Caco-2 (cell line): ENCODE data around the gene SLC11A2. TPM values are rescaled to one million over a fixed set of nuclear protein-coding genes. Genes with fewer than 3 reads are reported as not detected.

Experiments used
- BruUV-seq: library from RNA; stranded (reverse); fragments of 400-500 nt; replicated peaks from 2 replicates; lab custom pipeline; 2021; lab: Mats Ljungman, UMichigan
- CTCF ChIA-PET: fragments of 300-600 bp; sonication (Branson Sonifier 250); formaldehyde crosslinking; loops from one replicate; lab custom pipeline; 2022; ENCODE audit warnings: antibody characterized with exemption; lab: Charles Lee
- POLR2A ChIA-PET: fragments of 300-600 bp; sonication (Branson Sonifier 250); formaldehyde crosslinking; loops from one replicate; lab custom pipeline; 2022; ENCODE audit warnings: antibody characterized with exemption; lab: Charles Lee
- DNase-seq, 2 experiments: peaks; one replicate each; pipeline versions ENCODE4 v3.0.0 to v3.0.0-alpha.2; 2020 to 2022
- H3K27me3 ChIP-seq: replicated peaks from 2 replicates; pipeline ENCODE4 v1.6.0; 2011; ENCODE audit warnings: low read length; ENCODE audit not compliant: control insufficient read depth, insufficient read depth
- H3K36me3 ChIP-seq: 2 replicates; pipeline ENCODE4 v1.5.1; 2011; ENCODE audit warnings: low read length; ENCODE audit not compliant: control insufficient read depth, insufficient read depth
- H3K4me1 ChIP-seq: fragments of 250-450 bp; sonication (Bioruptor Pico); 2 replicates; pipeline ENCODE4 v1.5.1; 2020; ENCODE audit warnings: mild to moderate bottlenecking
- H3K4me3 ChIP-seq: 2 replicates; pipeline ENCODE4 v1.5.1; 2011; ENCODE audit warnings: low read depth, mild to moderate bottlenecking, control low read depth, low read length
- H3K9me3 ChIP-seq: fragments of 250-450 bp; sonication (Bioruptor Pico); 2 replicates; pipeline ENCODE4 v1.5.1; 2020; ENCODE audit warnings: mild to moderate bottlenecking, moderate library complexity
- H3K27ac Mint-ChIP-seq: one replicate; pipeline ENCODE4 v1.8.0; 2022; ENCODE audit warnings: mixed read lengths; ENCODE audit not compliant: unreplicated experiment
- H3K27me3 Mint-ChIP-seq: one replicate; pipeline ENCODE4 v1.8.0; 2022; ENCODE audit warnings: mixed read lengths; ENCODE audit not compliant: insufficient read depth, unreplicated experiment
- H3K36me3 Mint-ChIP-seq: one replicate; pipeline ENCODE4 v1.8.0; 2022; ENCODE audit warnings: mild to moderate bottlenecking, mixed read lengths; ENCODE audit not compliant: insufficient read depth, unreplicated experiment
- H3K4me1 Mint-ChIP-seq: one replicate; pipeline ENCODE4 v1.8.0; 2022; ENCODE audit warnings: low read depth, mixed read lengths; ENCODE audit not compliant: unreplicated experiment
- H3K4me3 Mint-ChIP-seq: one replicate; pipeline ENCODE4 v1.8.0; 2022; ENCODE audit warnings: mild to moderate bottlenecking, moderate library complexity, mixed read lengths; ENCODE audit not compliant: unreplicated experiment
- H3K9me3 Mint-ChIP-seq: one replicate; pipeline ENCODE4 v1.8.0; 2022; ENCODE audit warnings: mixed read lengths; ENCODE audit not compliant: unreplicated experiment
- intact Hi-C: fragments of 100-400 bp; cut with micrococcal nuclease; formaldehyde crosslinking; loops from one replicate; pipeline ENCODE4 v1.10.0; 2022; ENCODE audit not compliant: unreplicated experiment
- total RNA-seq: library from RNA; stranded (reverse); gene quantifications from 2 replicates; pipeline ENCODE4 v1.2.3, GENCODE V29; 2022
- TF ChIP-seq, protein P1 (sequence below), 2 experiments: fragments of 200-600 bp in 1 of 2; IDR thresholded peaks; 1 replicate in 1 of 2; 2 replicates in 1 of 2; pipeline versions ENCODE4 v1.5.1 to v1.8.0; 2011 to 2022; ENCODE audit warnings: antibody characterized with exemption in 1 of 2, control low read depth in 1 of 2, inconsistent platforms in 1 of 2, low read depth in 1 of 2, low read length in 1 of 2, mild to moderate bottlenecking in 1 of 2, moderate library complexity in 1 of 2; ENCODE audit not compliant: insufficient read depth in 1 of 2, severe bottlenecking in 1 of 2, unreplicated experiment in 1 of 2

SLC11A2 gene
- total RNA-seq, 1 experiment from 2014 or later, result 115 TPM

- Histone ChIP-seq H3K36me3 (peaks cover 4% of the 10 kb centered on the region; the same call in 1 of the 2 replicates), H3K4me1 (peaks cover 26% of the 10 kb centered on the region), H3K9me3 (peaks cover 13% of the 10 kb centered on the region), H3K4me3 (no peak overlapping the region), H3K27me3 (no peaks in the 10 kb centered on the region)
- H3K27ac Mint-ChIP-seq, result no peak overlapping the region
- ChIA-PET CTCF (interaction anchor here (0.9 to 3.1 kb wide), 2 partner anchors 19 to 23 kb away, joined by 3 to 31 read pairs; partner anchors contain the start of gene SLC11A2), POLR2A (no interaction called here)
- H3K4me1 Mint-ChIP-seq, result peaks cover 23% of the 10 kb centered on the region
- H3K9me3 Mint-ChIP-seq, result no peaks in the 10 kb centered on the region
- no TSS peak for BruUV-seq
- peaks cover 84% of the 10 kb centered on the region for H3K36me3 Mint-ChIP-seq
- H3K27me3 Mint-ChIP-seq, result no peaks in the 10 kb centered on the region
- no peak overlapping the region for H3K4me3 Mint-ChIP-seq
- TF ChIP-seq, protein P1, sequence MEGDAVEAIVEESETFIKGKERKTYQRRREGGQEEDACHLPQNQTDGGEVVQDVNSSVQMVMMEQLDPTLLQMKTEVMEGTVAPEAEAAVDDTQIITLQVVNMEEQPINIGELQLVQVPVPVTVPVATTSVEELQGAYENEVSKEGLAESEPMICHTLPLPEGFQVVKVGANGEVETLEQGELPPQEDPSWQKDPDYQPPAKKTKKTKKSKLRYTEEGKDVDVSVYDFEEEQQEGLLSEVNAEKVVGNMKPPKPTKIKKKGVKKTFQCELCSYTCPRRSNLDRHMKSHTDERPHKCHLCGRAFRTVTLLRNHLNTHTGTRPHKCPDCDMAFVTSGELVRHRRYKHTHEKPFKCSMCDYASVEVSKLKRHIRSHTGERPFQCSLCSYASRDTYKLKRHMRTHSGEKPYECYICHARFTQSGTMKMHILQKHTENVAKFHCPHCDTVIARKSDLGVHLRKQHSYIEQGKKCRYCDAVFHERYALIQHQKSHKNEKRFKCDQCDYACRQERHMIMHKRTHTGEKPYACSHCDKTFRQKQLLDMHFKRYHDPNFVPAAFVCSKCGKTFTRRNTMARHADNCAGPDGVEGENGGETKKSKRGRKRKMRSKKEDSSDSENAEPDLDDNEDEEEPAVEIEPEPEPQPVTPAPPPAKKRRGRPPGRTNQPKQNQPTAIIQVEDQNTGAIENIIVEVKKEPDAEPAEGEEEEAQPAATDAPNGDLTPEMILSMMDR (IDR thresholded peaks at IDR 0.05; ENCODE audit: insufficient read depth in 1 of 2, low read depth in 1 of 2, low read length in 1 of 2, severe bottlenecking in 1 of 2, unreplicated experiment in 1 of 2), result no peak
- no peak for DNase-seq
- intact Hi-C loops, result no loop called here
Observed at GRCh38 chr12:51004504-51004903, 21.7 kb downstream of the SLC11A2 start.

DNA sequence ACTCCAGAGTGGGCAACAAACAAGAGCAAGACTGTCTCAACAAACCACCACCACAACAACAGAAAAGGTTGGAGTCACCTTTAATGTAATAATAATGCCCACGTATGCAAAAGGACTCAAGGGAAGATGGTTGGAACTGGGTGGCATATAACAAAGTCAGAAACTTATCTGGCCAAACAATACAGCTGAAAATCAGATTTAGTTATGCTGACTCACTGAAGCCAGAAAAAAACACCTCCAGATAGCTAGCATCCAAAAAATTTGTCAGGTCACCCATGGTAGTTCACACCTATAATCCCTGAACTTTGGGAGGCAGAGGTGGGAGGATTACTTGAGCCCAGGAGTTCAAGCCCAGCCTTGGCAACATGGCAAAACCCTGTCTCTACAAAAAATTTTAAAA is 24.4 kb downstream of the SLC11A2 start:
- Histone ChIP-seq H3K36me3 (peaks cover 2% of the 10 kb centered on the region; the same call in 1 of the 2 replicates), H3K9me3 (peaks cover 5% of the 10 kb centered on the region), H3K27me3 (no peaks in the 10 kb centered on the region), H3K4me3 (no peak overlapping the region), H3K4me1 (peaks cover 26% of the 10 kb centered on the region)
- ChIA-PET POLR2A (interaction anchor here (0.6 kb wide), 1 partner anchor 71 kb away, joined by 16 read pairs; no protein-coding TSS in a partner anchor), CTCF (interaction anchor here (1.8 kb wide), 1 partner anchor 26 kb away, joined by 4 read pairs; no protein-coding TSS in a partner anchor)
- Mint-ChIP-seq H3K27ac (no peak overlapping the region), H3K4me1 (peaks cover 23% of the 10 kb centered on the region), H3K9me3 (no peaks in the 10 kb centered on the region), H3K4me3 (no peak overlapping the region), H3K27me3 (no peaks in the 10 kb centered on the region), H3K36me3 (peaks cover 76% of the 10 kb centered on the region)
- TF ChIP-seq, protein P1 (IDR thresholded peaks at IDR 0.05; ENCODE audit: insufficient read depth in 1 of 2, low read depth in 1 of 2, low read length in 1 of 2, severe bottlenecking in 1 of 2, unreplicated experiment in 1 of 2), result no peak
- DNase-seq, result no peak
- BruUV-seq, result no TSS peak
- intact Hi-C loops, result no loop called here

DNA sequence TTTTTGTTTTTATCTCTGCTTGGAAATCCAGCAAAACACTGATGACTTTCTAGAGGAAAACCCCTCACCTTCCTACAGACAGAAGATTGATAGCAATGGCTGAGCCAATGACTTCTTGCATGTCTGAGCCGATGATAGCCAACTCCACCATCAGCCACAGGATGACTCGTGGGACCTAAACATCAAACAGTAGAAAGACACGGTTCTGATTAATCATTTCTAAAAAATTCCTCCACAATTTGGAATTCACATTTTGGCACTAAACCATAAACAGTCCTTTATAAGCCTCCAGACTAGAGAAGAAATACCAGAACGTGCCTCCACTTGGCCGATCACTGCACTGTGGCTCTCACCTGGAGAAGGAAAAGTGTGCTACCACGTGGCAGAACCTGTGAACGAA is 25.9 kb downstream of the SLC11A2 start:
- H3K4me3 Mint-ChIP-seq, result no peak overlapping the region
- no peak overlapping the region for H3K27ac Mint-ChIP-seq
- DNase-seq, result no peak
- peaks cover 2% of the 10 kb centered on the region; the same call in 1 of the 2 replicates for H3K36me3 ChIP-seq
- H3K9me3 ChIP-seq, result no peaks in the 10 kb centered on the region
- H3K4me1 Mint-ChIP-seq, result peaks cover 13% of the 10 kb centered on the region
- H3K4me1 ChIP-seq, result peaks cover 12% of the 10 kb centered on the region
- ChIA-PET POLR2A (no interaction called here), CTCF (no interaction called here)
- H3K36me3 Mint-ChIP-seq, result peaks cover 74% of the 10 kb centered on the region
- no peak overlapping the region for H3K4me3 ChIP-seq
- no peaks in the 10 kb centered on the region for H3K27me3 ChIP-seq
- intact Hi-C loops, result no loop called here
- TF ChIP-seq, protein P1 (IDR thresholded peaks at IDR 0.05; ENCODE audit: insufficient read depth in 1 of 2, low read depth in 1 of 2, low read length in 1 of 2, severe bottlenecking in 1 of 2, unreplicated experiment in 1 of 2), result no peak
- no peaks in the 10 kb centered on the region for H3K27me3 Mint-ChIP-seq
- H3K9me3 Mint-ChIP-seq, result no peaks in the 10 kb centered on the region
- BruUV-seq, result no TSS peak
